MM.1S (cell line): ENCODE data around the gene XRN2.

Experiments used
- DNase-seq: peaks from one replicate; pipeline ENCODE4 v3.0.0-alpha.2; 2015
- H2AFZ ChIP-seq: fragments of 300-600 bp; sonication (generic); 2 replicates; pipeline ENCODE4 v1.6.0; 2016; ENCODE audit warnings: antibody characterized with exemption, low read length
- H3F3A ChIP-seq: fragments of 300-600 bp; sonication (generic); 2 replicates; pipeline ENCODE4 v1.6.1; 2016; ENCODE audit warnings: mild to moderate bottlenecking, antibody characterized with exemption, low read length, moderate library complexity, mixed read lengths; ENCODE audit not compliant: insufficient read depth
- H3K27ac ChIP-seq: fragments of 300-600 bp; sonication (generic); 2 replicates; pipeline ENCODE4 v1.5.1; 2016; ENCODE audit warnings: mild to moderate bottlenecking, low read length
- H3K27me3 ChIP-seq: fragments of 300-600 bp; sonication (generic); replicated peaks from 2 replicates; pipeline ENCODE4 v1.6.0; 2016; ENCODE audit warnings: low read length; ENCODE audit not compliant: insufficient read depth
- H3K36me3 ChIP-seq: fragments of 300-600 bp; sonication (generic); replicated peaks from 2 replicates; pipeline ENCODE4 v1.6.1; 2016; ENCODE audit warnings: mild to moderate bottlenecking, low read length, mixed read lengths; ENCODE audit not compliant: insufficient read depth
- H3K4me1 ChIP-seq: fragments of 300-600 bp; sonication (generic); 2 replicates; pipeline ENCODE4 v1.6.1; 2016; ENCODE audit warnings: low read length, mixed read lengths
- H3K4me2 ChIP-seq: fragments of 300-600 bp; sonication (generic); 2 replicates; pipeline ENCODE4 v1.6.0; 2016; ENCODE audit warnings: low read depth, low read length
- H3K4me3 ChIP-seq: fragments of 300-600 bp; sonication (generic); 2 replicates; pipeline ENCODE4 v1.5.1; 2016; ENCODE audit warnings: low read length, mixed read lengths
- H3K79me2 ChIP-seq: fragments of 300-600 bp; sonication (generic); 2 replicates; pipeline ENCODE4 v1.6.1; 2016; ENCODE audit warnings: mixed run types, low read length, mixed read lengths
- H3K9ac ChIP-seq: fragments of 300-600 bp; sonication (generic); 2 replicates; pipeline ENCODE4 v1.6.1; 2016; ENCODE audit warnings: low read length, mixed read lengths
- H3K9me2 ChIP-seq: fragments of 300-600 bp; sonication (generic); replicated peaks from 2 replicates; pipeline ENCODE4 v1.6.1; 2016; ENCODE audit warnings: mild to moderate bottlenecking, low read length, mixed read lengths; ENCODE audit not compliant: insufficient read depth
- H3K9me3 ChIP-seq: fragments of 300-600 bp; sonication (generic); replicated peaks from 2 replicates; pipeline ENCODE4 v1.6.1; 2016; ENCODE audit warnings: mild to moderate bottlenecking, low read length, mixed read lengths; ENCODE audit not compliant: insufficient read depth
- H4K20me1 ChIP-seq: fragments of 300-600 bp; sonication (generic); 2 replicates; pipeline ENCODE4 v1.6.1; 2016; ENCODE audit warnings: mild to moderate bottlenecking, low read length, moderate library complexity, mixed read lengths; ENCODE audit not compliant: insufficient read depth
- EZH2 ChIP-seq: fragments of 300-600 bp; sonication (generic); optimal IDR thresholded peaks from 2 replicates; pipeline ENCODE3; 2017; ENCODE audit warnings: low read depth, mild to moderate bottlenecking, antibody characterized with exemption, low read length, mixed read lengths
- EZH2phosphoT487 ChIP-seq: fragments of 300-600 bp; sonication (generic); IDR thresholded peaks from 2 replicates; pipeline ENCODE4 v1.6.1; 2018; ENCODE audit warnings: antibody characterized with exemption, low read length
- TF ChIP-seq, protein P1 (sequence below): fragments of 300-600 bp; sonication (generic); IDR thresholded peaks from 2 replicates; pipeline ENCODE4 v1.5.1; 2016; ENCODE audit warnings: antibody characterized with exemption, low read length, mixed read lengths

Gene XRN2

GRCh38 chr20:21322083-21322710 lies 19.1 kb downstream of the XRN2 start:
- Histone ChIP-seq H3K9me2 (no peaks in the 10 kb centered on the region), H4K20me1 (peaks cover 36% of the 10 kb centered on the region), H3K4me3 (no peak overlapping the region), H3K79me2 (peaks cover 98% of the 10 kb centered on the region), H3K9me3 (no peaks in the 10 kb centered on the region), H3K27me3 (no peaks in the 10 kb centered on the region), H3K4me1 (no peaks in the 10 kb centered on the region), H3K4me2 (no peak overlapping the region), H3K36me3 (no peaks in the 10 kb centered on the region), H3K9ac (no peak overlapping the region), H3F3A (no peaks in the 10 kb centered on the region), H2AFZ (no peak overlapping the region), H3K27ac (no peak overlapping the region)
- no peak for DNase-seq
- TF ChIP-seq, protein P1, sequence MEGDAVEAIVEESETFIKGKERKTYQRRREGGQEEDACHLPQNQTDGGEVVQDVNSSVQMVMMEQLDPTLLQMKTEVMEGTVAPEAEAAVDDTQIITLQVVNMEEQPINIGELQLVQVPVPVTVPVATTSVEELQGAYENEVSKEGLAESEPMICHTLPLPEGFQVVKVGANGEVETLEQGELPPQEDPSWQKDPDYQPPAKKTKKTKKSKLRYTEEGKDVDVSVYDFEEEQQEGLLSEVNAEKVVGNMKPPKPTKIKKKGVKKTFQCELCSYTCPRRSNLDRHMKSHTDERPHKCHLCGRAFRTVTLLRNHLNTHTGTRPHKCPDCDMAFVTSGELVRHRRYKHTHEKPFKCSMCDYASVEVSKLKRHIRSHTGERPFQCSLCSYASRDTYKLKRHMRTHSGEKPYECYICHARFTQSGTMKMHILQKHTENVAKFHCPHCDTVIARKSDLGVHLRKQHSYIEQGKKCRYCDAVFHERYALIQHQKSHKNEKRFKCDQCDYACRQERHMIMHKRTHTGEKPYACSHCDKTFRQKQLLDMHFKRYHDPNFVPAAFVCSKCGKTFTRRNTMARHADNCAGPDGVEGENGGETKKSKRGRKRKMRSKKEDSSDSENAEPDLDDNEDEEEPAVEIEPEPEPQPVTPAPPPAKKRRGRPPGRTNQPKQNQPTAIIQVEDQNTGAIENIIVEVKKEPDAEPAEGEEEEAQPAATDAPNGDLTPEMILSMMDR, result no peak
- TF ChIP-seq EZH2phosphoT487 (no peak), EZH2 (no peak)

DNA sequence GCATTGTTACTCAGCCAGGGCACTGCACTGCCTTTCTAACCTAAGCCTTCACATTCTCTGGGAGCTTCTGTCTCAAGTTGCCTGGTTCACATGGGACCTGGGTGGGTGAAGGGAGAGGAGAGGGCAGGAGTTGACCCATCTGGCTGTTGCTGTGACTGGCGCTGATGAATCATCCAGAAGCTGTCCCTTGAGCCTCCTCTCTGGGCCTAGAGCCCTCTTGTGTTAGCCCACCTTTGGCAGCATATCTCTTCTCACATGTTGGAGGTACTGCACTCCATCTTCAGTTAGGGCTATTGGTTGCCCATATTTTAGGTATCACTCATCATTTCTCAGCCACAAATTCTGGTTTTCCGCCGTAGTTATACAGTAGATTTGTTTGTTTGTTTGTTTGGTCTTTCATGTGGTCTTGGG lies 19.8 kb downstream of the XRN2 start:
- H2AFZ ChIP-seq, result no peak overlapping the region
- H3K4me3 ChIP-seq, result no peak overlapping the region
- H3K9me2 ChIP-seq, result no peaks in the 10 kb centered on the region
- H3K4me2 ChIP-seq, result no peak overlapping the region
- peaks cover 98% of the 10 kb centered on the region for H3K79me2 ChIP-seq
- TF ChIP-seq, protein P1, result no peak
- no peak for TF ChIP-seq EZH2phosphoT487
- DNase-seq, result no peak
- H4K20me1 ChIP-seq, result peaks cover 36% of the 10 kb centered on the region
- H3K27me3 ChIP-seq, result no peaks in the 10 kb centered on the region
- H3F3A ChIP-seq, result no peaks in the 10 kb centered on the region
- H3K27ac ChIP-seq, result no peak overlapping the region
- no peaks in the 10 kb centered on the region for H3K9me3 ChIP-seq
- no peaks in the 10 kb centered on the region for H3K36me3 ChIP-seq
- no peaks in the 10 kb centered on the region for H3K4me1 ChIP-seq
- no peak overlapping the region for H3K9ac ChIP-seq

DNA sequence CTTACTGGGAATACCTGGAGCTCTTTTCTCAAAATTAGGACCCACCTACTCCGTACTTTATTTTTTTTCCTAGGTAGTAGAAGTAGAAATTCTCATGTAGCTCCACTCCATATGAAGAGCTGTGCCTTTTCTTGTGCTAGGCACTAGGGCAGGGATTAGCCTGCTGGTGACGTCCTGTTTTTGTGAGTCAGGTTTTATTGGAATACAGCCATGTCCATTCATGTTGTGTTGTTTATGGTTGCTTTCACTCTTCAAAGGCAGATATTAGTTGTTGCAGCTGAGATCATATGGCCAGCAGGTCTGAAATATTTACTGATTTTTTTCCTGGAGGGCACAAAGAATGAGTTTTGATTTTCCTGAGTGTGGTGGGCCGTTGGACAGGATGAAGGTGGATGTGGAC lies 20.5 kb downstream of the XRN2 start:
- TF ChIP-seq, protein P1, result no peak
- TF ChIP-seq EZH2phosphoT487 (no peak), EZH2 (no peak)
- H3K4me3 ChIP-seq, result no peak overlapping the region

More for the DNA sequence above, 20.5 kb downstream of the XRN2 start:
- Histone ChIP-seq H3K36me3 (no peaks in the 10 kb centered on the region), H3F3A (no peaks in the 10 kb centered on the region), H3K9me3 (no peaks in the 10 kb centered on the region), H3K9ac (no peak overlapping the region), H3K27me3 (no peaks in the 10 kb centered on the region), H3K9me2 (no peaks in the 10 kb centered on the region), H3K4me2 (no peak overlapping the region), H4K20me1 (peaks cover 31% of the 10 kb centered on the region), H3K79me2 (peaks cover 98% of the 10 kb centered on the region), H3K4me1 (no peaks in the 10 kb centered on the region), H2AFZ (no peak overlapping the region), H3K27ac (no peak overlapping the region)
- DNase-seq, result no peak
